T-helper 1 cell treated with Interleukin-12 subunit alpha and Interleukin-12 subunit beta and Interleukin-4 antibody, amounts not matched to agents 30 μg/mL and 1 μg/mL, for 36 hours (primary cell): ENCODE results near the gene BTRC.
"Not testable (repeated sequence)": the region's sequence is repeated elsewhere in the genome, so short reads cannot be mapped to it uniquely, and the experiment has no call there.

Source experiments
- H3K27ac Mint-ChIP-seq: one replicate; pipeline ENCODE4 v1.8.0; 2021; ENCODE audit warnings: mild to moderate bottlenecking, mixed read lengths
- H3K27me3 Mint-ChIP-seq: one replicate; pipeline ENCODE4 v1.8.0; 2021; ENCODE audit warnings: low read depth, mixed read lengths
- H3K36me3 Mint-ChIP-seq: one replicate; pipeline ENCODE4 v1.8.0; 2021; ENCODE audit warnings: low read depth, mixed read lengths
- H3K4me1 Mint-ChIP-seq: one replicate; pipeline ENCODE4 v1.8.0; 2021; ENCODE audit warnings: low read depth, mixed read lengths
- H3K4me3 Mint-ChIP-seq: one replicate; pipeline ENCODE4 v1.8.0; 2021; ENCODE audit warnings: mild to moderate bottlenecking, moderate library complexity, mixed read lengths
- H3K9me3 Mint-ChIP-seq: one replicate; pipeline ENCODE4 v1.8.0; 2021; ENCODE audit warnings: mixed read lengths

BTRC gene

GRCh38 chr10:101358706-101359300 is 4.8 kb downstream of the BTRC start:
- Mint-ChIP-seq H3K36me3 (peaks cover 10% of the 10 kb centered on the region), H3K9me3 (no peaks in the 10 kb centered on the region), H3K27ac (no peak overlapping the region), H3K27me3 (peaks cover 1% of the 10 kb centered on the region), H3K4me3 (no peak overlapping the region), H3K4me1 (peaks cover 11% of the 10 kb centered on the region)

GRCh38 chr10:101360090-101360489 is 6.1 kb downstream of the BTRC start:
- H3K4me1 Mint-ChIP-seq, H3K4me3 Mint-ChIP-seq, H3K27me3 Mint-ChIP-seq, H3K27ac Mint-ChIP-seq, H3K36me3 Mint-ChIP-seq, H3K9me3 Mint-ChIP-seq: not testable (repeated sequence)

GRCh38 chr10:101360841-101361240 is 6.9 kb downstream of the BTRC start:
- not testable (repeated sequence) for H3K36me3 Mint-ChIP-seq, H3K27me3 Mint-ChIP-seq, H3K9me3 Mint-ChIP-seq, H3K4me1 Mint-ChIP-seq, H3K27ac Mint-ChIP-seq, H3K4me3 Mint-ChIP-seq

- H3K4me3 Mint-ChIP-seq, result no peak overlapping the region
- H3K36me3 Mint-ChIP-seq, result peaks cover 4% of the 10 kb centered on the region
- no peak overlapping the region for H3K27ac Mint-ChIP-seq
- no peaks in the 10 kb centered on the region for H3K9me3 Mint-ChIP-seq
- H3K27me3 Mint-ChIP-seq, result no peaks in the 10 kb centered on the region
- peaks cover 1% of the 10 kb centered on the region for H3K4me1 Mint-ChIP-seq
Measured at GRCh38 chr10:101363850-101364400, 10.0 kb downstream of the BTRC start.

GRCh38 chr10:101364721-101365120 is 10.8 kb downstream of the BTRC start:
- Mint-ChIP-seq H3K4me1 (peaks cover 1% of the 10 kb centered on the region), H3K4me3 (no peak overlapping the region), H3K27ac (no peak overlapping the region), H3K27me3 (no peaks in the 10 kb centered on the region), H3K9me3 (no peaks in the 10 kb centered on the region), H3K36me3 (peaks cover 4% of the 10 kb centered on the region)

GRCh38 chr10:101367569-101368453 is 13.8 kb downstream of the BTRC start:
- H3K27ac Mint-ChIP-seq, result no peak overlapping the region
- no peaks in the 10 kb centered on the region for H3K9me3 Mint-ChIP-seq
- H3K4me1 Mint-ChIP-seq, result peaks cover 1% of the 10 kb centered on the region
- H3K36me3 Mint-ChIP-seq, result peaks cover 7% of the 10 kb centered on the region
- H3K4me3 Mint-ChIP-seq, result no peak overlapping the region
- H3K27me3 Mint-ChIP-seq, result no peaks in the 10 kb centered on the region

GRCh38 chr10:101373063-101373462 is 19.1 kb downstream of the BTRC start:
- Mint-ChIP-seq H3K9me3 (peaks cover 3% of the 10 kb centered on the region), H3K27ac (no peak overlapping the region), H3K4me1 (peaks cover 4% of the 10 kb centered on the region), H3K4me3 (no peak overlapping the region), H3K36me3 (peaks cover 18% of the 10 kb centered on the region), H3K27me3 (no peaks in the 10 kb centered on the region)

GRCh38 chr10:101373993-101374392 is 20.0 kb downstream of the BTRC start:
- H3K4me1 Mint-ChIP-seq, H3K27me3 Mint-ChIP-seq, H3K9me3 Mint-ChIP-seq, H3K4me3 Mint-ChIP-seq, H3K27ac Mint-ChIP-seq: not testable (repeated sequence)
- peaks cover 18% of the 10 kb centered on the region for H3K36me3 Mint-ChIP-seq

- H3K27me3 Mint-ChIP-seq, result no peaks in the 10 kb centered on the region
- no peak overlapping the region for H3K4me3 Mint-ChIP-seq
- H3K27ac Mint-ChIP-seq, result no peak overlapping the region
- peaks cover 18% of the 10 kb centered on the region for H3K36me3 Mint-ChIP-seq
- H3K9me3 Mint-ChIP-seq, result peaks cover 3% of the 10 kb centered on the region
- peaks cover 3% of the 10 kb centered on the region for H3K4me1 Mint-ChIP-seq
Measured at GRCh38 chr10:101375076-101375475, 21.1 kb downstream of the BTRC start.

GRCh38 chr10:101379663-101380352 is 25.8 kb downstream of the BTRC start:
- no peaks in the 10 kb centered on the region for H3K27me3 Mint-ChIP-seq
- H3K27ac Mint-ChIP-seq, result no peak overlapping the region
- no peak overlapping the region for H3K4me3 Mint-ChIP-seq
- peaks cover 8% of the 10 kb centered on the region for H3K36me3 Mint-ChIP-seq
- H3K4me1 Mint-ChIP-seq, result peaks cover 8% of the 10 kb centered on the region
- no peaks in the 10 kb centered on the region for H3K9me3 Mint-ChIP-seq

GRCh38 chr10:101380353-101381017 is 26.5 kb downstream of the BTRC start:
- Mint-ChIP-seq H3K9me3 (no peaks in the 10 kb centered on the region), H3K36me3 (peaks cover 6% of the 10 kb centered on the region), H3K27ac (no peak overlapping the region), H3K4me1 (peaks cover 6% of the 10 kb centered on the region), H3K27me3 (no peaks in the 10 kb centered on the region), H3K4me3 (no peak overlapping the region)

- Mint-ChIP-seq H3K4me3 (no peak overlapping the region), H3K4me1 (peaks cover 3% of the 10 kb centered on the region), H3K27ac (no peak overlapping the region), H3K9me3 (no peaks in the 10 kb centered on the region), H3K36me3 (no peaks in the 10 kb centered on the region), H3K27me3 (no peaks in the 10 kb centered on the region)
Measured at GRCh38 chr10:101385866-101386658, 32.1 kb downstream of the BTRC start.

- Mint-ChIP-seq H3K27ac (no peak overlapping the region), H3K36me3 (no peaks in the 10 kb centered on the region), H3K4me3 (no peak overlapping the region), H3K27me3 (no peaks in the 10 kb centered on the region), H3K9me3 (no peaks in the 10 kb centered on the region), H3K4me1 (peaks cover 3% of the 10 kb centered on the region)
Measured at GRCh38 chr10:101386659-101387259, 32.8 kb downstream of the BTRC start.
